ENCODE data around the gene MEGF11.

DNA sequence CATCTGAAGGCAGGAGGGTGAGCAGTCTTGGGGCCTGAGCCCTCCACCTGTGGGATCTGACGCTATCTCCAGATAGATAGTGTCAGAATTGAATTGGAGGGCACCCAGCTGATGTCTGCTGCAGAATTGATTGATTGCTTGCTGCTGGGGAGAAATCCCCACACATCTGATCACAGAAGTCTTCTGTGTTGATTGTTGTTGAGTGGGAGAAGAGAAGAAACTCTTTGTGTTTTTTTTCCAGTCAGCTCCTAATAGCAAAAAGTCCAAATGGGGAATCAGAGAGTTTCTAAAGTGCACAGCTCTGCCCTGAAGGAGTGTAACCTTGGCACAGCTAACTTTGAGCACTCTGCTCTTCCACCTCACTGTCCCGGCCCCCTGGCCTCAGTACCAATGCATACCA, 318.2 kb downstream of the MEGF11 start:
- TF ChIP-seq, protein P1, sequence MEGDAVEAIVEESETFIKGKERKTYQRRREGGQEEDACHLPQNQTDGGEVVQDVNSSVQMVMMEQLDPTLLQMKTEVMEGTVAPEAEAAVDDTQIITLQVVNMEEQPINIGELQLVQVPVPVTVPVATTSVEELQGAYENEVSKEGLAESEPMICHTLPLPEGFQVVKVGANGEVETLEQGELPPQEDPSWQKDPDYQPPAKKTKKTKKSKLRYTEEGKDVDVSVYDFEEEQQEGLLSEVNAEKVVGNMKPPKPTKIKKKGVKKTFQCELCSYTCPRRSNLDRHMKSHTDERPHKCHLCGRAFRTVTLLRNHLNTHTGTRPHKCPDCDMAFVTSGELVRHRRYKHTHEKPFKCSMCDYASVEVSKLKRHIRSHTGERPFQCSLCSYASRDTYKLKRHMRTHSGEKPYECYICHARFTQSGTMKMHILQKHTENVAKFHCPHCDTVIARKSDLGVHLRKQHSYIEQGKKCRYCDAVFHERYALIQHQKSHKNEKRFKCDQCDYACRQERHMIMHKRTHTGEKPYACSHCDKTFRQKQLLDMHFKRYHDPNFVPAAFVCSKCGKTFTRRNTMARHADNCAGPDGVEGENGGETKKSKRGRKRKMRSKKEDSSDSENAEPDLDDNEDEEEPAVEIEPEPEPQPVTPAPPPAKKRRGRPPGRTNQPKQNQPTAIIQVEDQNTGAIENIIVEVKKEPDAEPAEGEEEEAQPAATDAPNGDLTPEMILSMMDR (IDR thresholded peaks at IDR 0.05 in 2 of 3, conservative IDR thresholded peaks at IDR 0.05 in 1 of 3; ENCODE audit: borderline replicate concordance in 1 of 3, insufficient read depth in 1 of 3, low read depth in 2 of 3, low read length in 2 of 3), result no peak
- TF ChIP-seq POLR2A (IDR thresholded peaks at IDR 0.05; ENCODE audit: borderline replicate concordance, extremely low read depth, insufficient read depth, insufficient read length) (no peak), EZH2 (IDR thresholded peaks at IDR 0.05) (no peak), RAD21 (IDR thresholded peaks at IDR 0.05; ENCODE audit: low read depth) (no peak), SP1 (IDR thresholded peaks at IDR 0.05; ENCODE audit: low read depth) (no peak), ZNF274 (IDR thresholded peaks at IDR 0.05; ENCODE audit: low read depth, low read length) (no peak), YY1 (IDR thresholded peaks at IDR 0.05; ENCODE audit: extremely low read depth, insufficient replicate concordance, low read depth, low read length) (no peak), EZH2phosphoT487 (IDR thresholded peaks at IDR 0.05; ENCODE audit: borderline replicate concordance) (no peak), POLR2AphosphoS5 (IDR thresholded peaks at IDR 0.05; ENCODE audit: low read depth, low read length) (no peak)
